ENCODE data around the gene AHNAK. TPM values are rescaled to one million over a fixed set of nuclear protein-coding genes. Genes with fewer than 3 reads are reported as not detected.

Gene AHNAK
- total RNA-seq, 4 donors from 2014 or later = 1,278 to 2,374 (median 1,866) TPM

- Histone ChIP-seq H3K9me3 (no peaks in the 10 kb centered on the region), H3K27ac (replicated peaks in 1 of 4) (no peak overlapping the region), H3K4me1 (peaks cover 4 to 9% (median 7%) of the 10 kb centered on the region in 4 donors), H3K36me3 (peaks cover 27 to 91% (median 64%) of the 10 kb centered on the region in 4 donors), H3K27me3 (no peaks in the 10 kb centered on the region), H3K4me3 (no peak overlapping the region)
- DNase-seq (ENCODE audit: extremely low spot score) = no peak
- 86% methylated on average over 9 of the region's 18 CpGs for WGBS
- intact Hi-C loops (cut with DNase I) = no loop called here
- TF ChIP-seq EP300 (IDR thresholded peaks at IDR 0.05) (no peak), POLR2AphosphoS5 (IDR thresholded peaks at IDR 0.05) (no peak), POLR2A (IDR thresholded peaks at IDR 0.05; ENCODE audit: low read depth) (no peak), CTCF (IDR thresholded peaks at IDR 0.05) (no peak)
Measured at GRCh38 chr11:62580959-62581715, 34.5 kb upstream of the AHNAK start.

GRCh38 chr11:62579252-62579651, 32.6 kb upstream of the AHNAK start:
- intact Hi-C loops (cut with DNase I) = no loop called here
- H3K36me3 ChIP-seq = peaks cover 20 to 79% (median 59%) of the 10 kb centered on the region in 4 donors
- no peaks in the 10 kb centered on the region for H3K9me3 ChIP-seq
- 88% methylated on average over 2 of the region's 2 CpGs for WGBS
- TF ChIP-seq CTCF (IDR thresholded peaks at IDR 0.05) = no peak
- TF ChIP-seq POLR2AphosphoS5 (IDR thresholded peaks at IDR 0.05) = no peak
- TF ChIP-seq EP300 (IDR thresholded peaks at IDR 0.05) = no peak
- no peak for TF ChIP-seq POLR2A (IDR thresholded peaks at IDR 0.05; ENCODE audit: low read depth)
- no peak overlapping the region for H3K4me3 ChIP-seq
- no peaks in the 10 kb centered on the region for H3K27me3 ChIP-seq
- H3K27ac ChIP-seq (replicated peaks in 1 of 4) = no peak overlapping the region
- DNase-seq (ENCODE audit: extremely low spot score) = no peak
- H3K4me1 ChIP-seq = peaks cover 23 to 28% (median 26%) of the 10 kb centered on the region in 4 donors

- DNase-seq (ENCODE audit: extremely low spot score) = no peak
- Histone ChIP-seq H3K27ac (replicated peaks in 1 of 4) (peak overlapping the region in 2 of 4 donors; percentile 14 to 44), H3K4me1 (peaks cover 23 to 29% (median 26%) of the 10 kb centered on the region in 4 donors), H3K36me3 (peaks cover 20 to 77% (median 59%) of the 10 kb centered on the region in 4 donors), H3K9me3 (no peaks in the 10 kb centered on the region), H3K27me3 (no peaks in the 10 kb centered on the region), H3K4me3 (no peak overlapping the region)
- WGBS = 96% methylated on average over 8 of the region's 11 CpGs
- intact Hi-C loops (cut with DNase I) = no loop called here
- no peak for TF ChIP-seq POLR2A (IDR thresholded peaks at IDR 0.05; ENCODE audit: low read depth)
- TF ChIP-seq POLR2AphosphoS5 (IDR thresholded peaks at IDR 0.05) = no peak
- TF ChIP-seq CTCF (IDR thresholded peaks at IDR 0.05) = no peak
- TF ChIP-seq EP300 (IDR thresholded peaks at IDR 0.05) = no peak
Measured at GRCh38 chr11:62578541-62578940, 31.9 kb upstream of the AHNAK start.

GRCh38 chr11:62577046-62577714, 30.6 kb upstream of the AHNAK start:
- DNase-seq (ENCODE audit: extremely low spot score) = no peak
- peaks cover 31 to 42% (median 35%) of the 10 kb centered on the region in 4 donors for H3K4me1 ChIP-seq
- no peak for TF ChIP-seq CTCF (IDR thresholded peaks at IDR 0.05)
- TF ChIP-seq POLR2AphosphoS5 (IDR thresholded peaks at IDR 0.05) = peak; percentile 62 to 66
- H3K27me3 ChIP-seq = no peaks in the 10 kb centered on the region
- peak overlapping the region; percentile 51 to 96 (median 94) for H3K27ac ChIP-seq (replicated peaks in 1 of 4)
- no peaks in the 10 kb centered on the region for H3K9me3 ChIP-seq
- intact Hi-C loops (cut with DNase I) = no loop called here
- peaks cover 20 to 69% (median 60%) of the 10 kb centered on the region in 4 donors for H3K36me3 ChIP-seq
- H3K4me3 ChIP-seq = peak overlapping the region in 1 of 4 donors; percentile 7
- WGBS = 79% methylated on average over 12 of the region's 12 CpGs

Measured in esophagus muscularis mucosa (tissue), 4 donors.